Eye (tissue), 1 donor: ENCODE results near the gene PDE4D.
"Not testable (repeated sequence)": the region's sequence is repeated elsewhere in the genome, so short reads cannot be mapped to it uniquely, and the experiment has no call there.

Source experiments
- DNase-seq: peaks from one replicate; pipeline ENCODE4 v3.0.0-alpha.2; 2015

PDE4D gene

GRCh38 chr5:58974083-58974482 lies 919.4 kb downstream of the PDE4D start:
- no peak for DNase-seq

- DNase-seq: no peak
Measured at GRCh38 chr5:58972301-58972700, 921.2 kb downstream of the PDE4D start.

DNA sequence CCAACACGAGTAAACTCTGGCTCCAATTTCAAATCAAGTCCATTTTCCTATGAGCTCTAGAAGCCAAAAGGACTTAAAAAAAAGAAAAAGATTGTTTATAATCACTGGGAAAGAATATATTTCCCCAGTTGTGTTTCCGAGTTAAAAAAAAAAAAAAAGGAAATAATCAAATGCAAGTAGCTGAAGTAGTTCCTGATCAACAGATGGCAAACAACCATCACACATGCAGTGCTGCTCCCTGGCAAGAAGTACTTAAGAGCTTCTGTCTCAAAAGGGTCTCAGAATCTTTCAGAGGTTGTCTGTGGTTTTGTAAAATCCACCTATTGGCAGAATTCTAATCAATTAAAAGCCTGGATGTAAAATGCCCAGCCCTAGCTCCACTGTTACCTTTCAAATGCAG lies 922.8 kb downstream of the PDE4D start:
- DNase-seq: no peak

DNA sequence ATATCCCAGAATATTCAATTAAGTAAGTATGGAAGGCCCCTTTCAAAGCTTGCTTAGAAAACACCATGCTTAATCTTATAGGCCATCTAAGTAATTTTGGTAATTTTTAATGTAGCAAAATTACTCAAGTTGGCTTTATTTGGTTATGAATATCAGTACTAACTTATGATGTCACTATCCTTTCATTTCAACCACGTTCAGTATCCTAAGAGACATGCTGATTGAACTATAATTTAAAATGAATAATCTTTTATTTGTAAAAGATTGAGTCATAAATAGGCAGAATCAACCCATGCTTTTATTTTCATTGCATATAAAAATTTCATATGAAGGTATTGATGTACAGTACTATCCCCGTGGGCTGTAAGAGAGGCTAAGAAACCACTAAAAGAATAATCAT lies 923.7 kb downstream of the PDE4D start:
- DNase-seq: no peak

DNA sequence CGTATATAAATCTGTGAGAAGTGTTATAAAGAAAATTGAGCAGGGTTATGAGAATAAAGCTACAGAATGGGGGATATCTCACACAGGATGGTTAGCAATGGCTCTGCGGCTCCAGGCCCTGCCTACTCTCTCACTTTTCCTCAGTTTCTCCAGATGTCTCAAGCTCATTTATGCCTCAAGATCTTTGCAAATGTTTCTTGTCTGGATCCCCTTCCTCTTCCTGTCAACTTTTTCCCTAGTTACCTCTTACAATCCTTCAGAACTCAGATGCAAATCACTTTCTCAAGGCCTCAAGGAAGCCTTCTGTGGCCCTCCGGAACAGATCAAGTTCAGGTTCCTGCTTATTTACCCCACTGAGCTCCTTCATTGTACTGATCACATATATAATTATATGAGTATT lies 924.3 kb downstream of the PDE4D start:
- DNase-seq: no peak

GRCh38 chr5:58968350-58968749 lies 925.2 kb downstream of the PDE4D start:
- DNase-seq: no peak

- DNase-seq: no peak
Measured at GRCh38 chr5:58967597-58968281, 925.8 kb downstream of the PDE4D start.

DNA sequence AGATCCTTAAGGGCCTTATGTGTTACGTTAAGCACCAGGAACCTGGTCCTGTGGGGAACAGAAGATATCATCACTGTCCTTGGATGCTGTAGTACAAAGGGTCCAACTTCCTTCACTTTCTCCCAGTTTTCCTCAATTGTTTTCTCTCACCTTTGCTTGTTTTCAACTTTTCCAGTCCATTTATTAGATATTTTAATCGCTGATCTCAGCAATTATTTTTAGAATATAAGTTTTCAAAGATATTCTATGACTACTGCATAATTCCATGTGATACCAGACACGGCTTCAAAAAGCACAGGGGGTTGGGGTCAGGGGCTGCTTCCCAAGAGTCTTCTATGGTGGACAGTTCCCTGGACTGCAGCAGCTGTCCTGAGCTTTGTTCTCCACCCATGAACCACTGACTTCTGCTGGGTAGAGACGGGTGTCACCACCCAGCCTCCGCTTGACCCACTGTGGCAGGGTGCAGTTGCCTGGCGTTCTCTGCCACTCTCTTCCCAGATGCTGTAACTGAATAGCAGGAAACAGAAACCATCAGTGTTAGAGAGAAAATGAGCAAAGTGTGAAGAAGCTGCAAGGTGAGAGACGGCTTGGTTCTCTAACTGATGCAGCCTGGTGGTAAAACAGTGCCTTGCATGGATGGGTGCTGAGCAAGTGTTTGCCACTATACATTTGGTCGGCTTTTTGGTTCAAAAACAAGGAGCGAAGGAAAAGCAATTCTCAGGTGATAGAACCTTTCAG lies 927.7 kb downstream of the PDE4D start:
- no peak for DNase-seq

DNA sequence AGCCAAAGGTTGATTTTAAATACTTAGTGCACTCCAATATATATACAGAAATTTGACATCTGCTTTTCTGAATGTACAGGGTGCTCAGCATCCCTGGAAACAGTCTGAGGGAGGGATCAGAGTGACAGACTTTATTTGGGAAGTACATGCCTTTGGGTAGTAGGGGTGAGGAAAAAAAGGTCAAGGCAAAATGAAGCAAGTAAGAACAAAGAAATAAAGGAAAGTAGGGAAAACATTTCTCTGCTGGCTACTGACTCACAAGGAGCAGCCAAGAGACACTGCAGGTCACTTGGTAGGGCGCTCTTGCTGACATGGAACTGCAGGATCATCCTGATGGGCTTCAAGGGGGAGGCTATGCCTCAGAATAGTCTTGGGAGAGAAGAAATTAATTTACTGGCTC lies 929.7 kb downstream of the PDE4D start:
- no peak for DNase-seq

DNA sequence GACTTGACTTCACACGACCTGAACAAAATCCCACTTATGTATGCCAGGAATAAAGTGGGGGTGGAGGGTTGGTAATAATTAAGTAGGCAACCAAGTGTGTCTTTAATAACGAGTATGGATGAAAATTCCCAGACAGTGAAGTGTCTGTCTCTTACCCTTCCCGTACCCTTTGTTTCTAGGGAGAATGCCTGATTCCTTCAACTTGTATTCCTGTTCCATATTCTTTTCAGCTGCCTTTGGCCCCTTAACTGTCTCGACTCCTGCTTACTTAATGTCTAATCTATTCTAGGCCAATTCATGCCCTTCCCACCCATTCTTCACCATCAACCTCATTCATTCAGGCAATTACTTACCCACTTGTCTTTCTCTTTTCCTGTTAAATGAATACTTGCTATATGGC lies 930.2 kb downstream of the PDE4D start:
- no peak for DNase-seq

DNA sequence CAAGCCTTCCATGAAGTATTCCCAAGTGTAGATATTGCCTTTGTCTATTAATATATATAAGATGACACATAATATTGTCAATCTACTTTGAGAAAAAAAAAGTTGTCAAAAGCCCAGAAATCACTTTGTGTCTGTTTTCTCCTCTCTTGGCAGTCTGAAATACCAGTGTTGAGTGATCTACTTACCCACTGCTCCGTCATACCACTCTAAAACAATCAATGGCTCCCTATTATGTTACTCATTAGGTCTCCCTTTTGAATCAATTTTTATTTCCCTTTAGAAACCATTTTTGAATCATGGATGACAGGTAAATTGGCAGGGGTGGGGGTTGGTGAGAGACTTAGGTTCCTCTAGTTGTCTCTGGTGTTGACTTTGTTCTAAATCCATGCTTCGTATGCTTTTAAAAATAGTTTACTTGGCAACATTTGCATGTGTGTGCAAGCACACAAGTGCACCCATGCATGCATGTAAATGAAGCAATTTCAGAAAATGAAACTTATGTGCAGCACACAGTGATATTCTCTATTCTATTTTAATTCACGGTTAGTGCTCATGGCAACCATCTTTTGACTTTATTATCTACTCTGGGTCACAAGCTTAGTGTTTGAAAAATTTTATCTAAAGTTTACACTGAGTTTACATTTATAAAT lies 931.8 kb downstream of the PDE4D start:
- DNase-seq: no peak

GRCh38 chr5:58958701-58959100 lies 934.8 kb downstream of the PDE4D start:
- DNase-seq: no peak

DNA sequence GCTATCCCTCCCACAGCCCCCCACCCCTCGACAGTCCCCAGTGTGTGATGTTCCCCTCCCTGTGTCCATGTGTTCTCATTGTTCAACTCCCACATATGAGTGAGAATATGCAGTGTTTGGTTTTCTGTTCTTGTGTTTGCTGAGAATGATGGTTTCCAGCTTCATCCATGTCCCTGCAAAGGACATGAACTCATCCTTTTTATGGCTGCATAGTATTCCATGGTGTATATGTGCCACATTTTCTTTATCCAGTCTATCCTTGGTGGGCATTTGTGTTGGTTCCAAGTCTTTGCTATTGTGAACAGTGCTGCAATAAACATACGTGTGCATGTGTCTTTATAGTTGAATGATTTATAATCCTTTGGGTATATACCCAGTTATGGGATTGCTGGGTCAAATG lies 940.3 kb downstream of the PDE4D start:
- not testable (repeated sequence) for DNase-seq

- no peak for DNase-seq
Measured at GRCh38 chr5:58950224-58950623, 943.3 kb downstream of the PDE4D start.

DNA sequence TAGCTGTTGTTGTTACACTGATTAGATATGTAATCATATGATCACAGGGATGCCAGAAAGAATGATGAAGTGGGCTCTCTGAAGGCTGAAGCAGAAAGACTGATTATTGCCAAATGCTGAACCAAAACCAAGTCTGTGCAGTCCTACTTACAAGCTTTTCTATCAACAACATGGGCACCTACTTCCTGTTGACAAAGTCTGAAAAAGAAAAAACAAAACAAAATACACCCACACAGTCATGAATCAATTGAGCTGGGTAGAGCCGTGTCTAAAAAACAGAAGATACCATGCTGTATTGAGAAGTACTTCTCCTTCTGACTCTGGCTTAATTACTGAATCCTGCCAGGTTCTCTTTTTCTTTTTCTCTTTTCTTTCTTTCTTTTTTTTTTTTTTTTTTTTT lies 947.3 kb downstream of the PDE4D start:
- DNase-seq: no peak

DNA sequence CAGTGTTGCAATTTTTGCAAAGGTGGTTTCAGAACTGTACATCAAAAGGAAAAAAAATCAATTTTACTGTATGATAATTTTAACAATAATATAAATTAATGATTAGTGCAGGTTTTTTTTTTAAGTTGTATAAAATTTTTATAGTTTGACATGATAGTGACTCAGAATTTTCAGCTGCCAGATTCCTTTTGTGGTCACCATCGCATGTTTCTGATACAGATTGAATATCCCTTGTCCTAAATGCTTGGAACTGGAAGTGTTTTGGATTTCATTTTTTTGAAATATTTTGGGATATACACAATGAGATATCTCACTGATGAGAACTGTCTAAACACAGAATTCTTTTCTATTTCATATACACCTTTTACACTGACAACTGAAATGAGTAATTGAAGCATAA lies 949.3 kb downstream of the PDE4D start:
- no peak for DNase-seq

GRCh38 chr5:58940446-58940845 lies 953.1 kb downstream of the PDE4D start:
- DNase-seq: peak; percentile 6

DNA sequence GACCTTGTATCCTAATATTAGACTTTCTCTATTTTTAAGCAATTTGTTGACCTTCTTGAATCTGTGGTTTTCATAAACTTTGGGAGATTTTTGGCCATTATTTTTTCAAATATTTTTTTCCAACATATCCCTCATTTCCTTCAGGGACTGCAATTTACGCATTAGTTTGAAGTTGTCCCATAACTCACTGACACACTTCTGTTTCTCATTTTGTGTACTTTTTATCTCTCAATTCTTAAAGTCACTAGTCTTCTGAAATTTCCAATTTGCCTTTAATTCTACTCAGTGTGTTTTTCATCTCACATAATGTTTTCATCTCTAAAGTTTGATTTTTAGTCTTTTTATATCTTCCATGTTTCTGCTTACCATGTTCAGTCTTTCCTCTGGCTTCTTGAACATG lies 953.9 kb downstream of the PDE4D start:
- no peak for DNase-seq

DNA sequence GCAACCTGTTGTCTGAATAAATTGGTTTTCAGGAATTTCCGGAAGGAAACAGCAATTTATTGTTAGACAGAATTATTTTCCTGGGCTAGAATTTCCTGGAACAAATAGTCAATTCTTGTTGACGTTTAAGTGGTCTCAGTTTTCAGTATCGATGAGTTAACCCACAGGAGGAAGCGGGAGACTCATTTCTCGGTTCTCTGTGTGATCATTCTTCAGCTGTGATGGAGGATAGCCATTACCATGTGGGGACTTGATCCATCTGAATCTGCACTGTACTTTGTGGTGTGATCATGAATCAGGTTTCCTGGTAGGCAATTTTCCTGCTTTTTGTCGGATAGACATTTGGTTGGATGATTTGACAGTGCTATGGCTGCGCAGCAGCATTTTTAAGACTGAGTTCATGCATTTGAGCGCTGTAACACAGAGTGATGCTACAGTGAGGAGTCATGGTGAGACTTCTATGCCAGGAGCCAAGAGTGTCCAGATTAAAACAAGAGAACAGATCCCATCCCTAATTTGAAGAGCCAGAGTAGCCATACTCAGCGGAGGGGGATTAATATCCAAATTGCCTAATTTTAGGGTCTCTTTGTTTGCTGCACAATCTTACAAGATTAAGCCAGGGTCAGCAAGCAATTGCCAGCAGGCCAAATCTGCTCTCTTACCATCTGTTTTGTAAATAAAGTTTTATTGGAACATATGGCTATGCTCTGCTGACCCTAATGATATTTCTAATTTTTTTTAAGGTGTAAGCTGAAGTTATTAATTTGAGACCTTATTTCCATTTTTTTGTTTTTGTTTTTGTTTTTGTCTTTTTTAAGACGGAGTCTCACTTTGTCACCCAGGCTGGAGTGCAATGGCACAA lies 954.7 kb downstream of the PDE4D start:
- no peak for DNase-seq

GRCh38 chr5:58937031-58937681 lies 956.4 kb downstream of the PDE4D start:
- no peak for DNase-seq

DNA sequence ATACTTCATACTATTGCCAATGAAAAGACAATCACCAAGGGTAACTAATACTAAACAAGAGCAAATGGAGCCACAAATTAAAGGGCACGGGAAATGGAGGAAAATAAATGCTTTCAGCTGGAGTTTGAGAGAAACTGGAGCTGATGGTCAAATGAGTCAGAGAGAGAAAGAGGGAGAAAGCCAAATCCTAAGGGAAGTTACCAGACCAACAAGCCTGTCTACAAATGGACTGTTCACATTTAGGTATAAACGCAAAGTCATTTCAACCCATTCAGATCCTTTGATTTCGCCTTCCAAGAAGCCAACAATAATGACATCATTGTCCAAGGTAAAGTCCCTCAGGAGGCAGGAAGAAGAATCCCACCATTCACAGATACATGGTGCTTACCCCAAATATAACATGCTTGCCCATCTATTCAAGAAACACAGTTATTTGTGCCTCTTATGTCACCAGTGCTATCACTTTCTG lies 958.9 kb downstream of the PDE4D start:
- no peak for DNase-seq

DNA sequence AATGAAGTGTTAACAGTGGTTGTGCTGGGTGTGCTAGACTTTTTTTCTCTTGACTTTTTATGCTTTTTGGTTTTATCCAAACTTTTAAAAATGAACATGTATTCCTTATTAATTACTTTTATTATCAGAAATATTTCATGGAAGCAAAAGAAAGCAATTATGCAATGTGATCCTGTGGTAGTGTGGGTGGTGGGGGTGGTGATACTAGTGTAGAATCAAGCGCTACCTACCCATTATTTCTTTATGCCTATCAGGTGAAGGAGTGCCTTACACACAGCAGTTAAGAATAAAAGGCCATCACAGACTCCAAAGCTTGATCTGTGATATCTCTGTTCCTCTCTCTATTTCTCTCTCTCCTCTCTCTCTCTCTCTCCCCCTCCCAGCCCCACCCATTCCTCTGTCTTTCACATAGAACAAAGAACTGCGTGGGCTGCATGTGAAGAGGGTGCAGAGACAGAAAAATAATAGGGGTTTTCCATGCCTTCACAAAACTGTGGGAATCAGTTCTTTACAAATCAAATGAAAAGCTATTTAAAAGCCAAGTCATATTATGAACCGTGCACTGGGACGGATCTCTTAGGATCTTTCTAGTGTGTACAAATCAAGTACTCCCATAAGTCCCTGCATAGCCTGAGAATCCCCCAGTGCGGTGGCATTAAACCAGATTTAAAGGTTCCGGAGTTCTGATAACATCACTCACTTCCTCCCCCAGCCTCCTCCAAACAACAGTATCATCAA lies 959.5 kb downstream of the PDE4D start:
- DNase-seq: no peak
